Upper lobe of right lung (tissue), 1 donor: ENCODE results near the gene KDM6A. TPM values are rescaled to one million over a fixed set of nuclear protein-coding genes. Genes with fewer than 3 reads are reported as not detected.

ENCODE experiments used
- ATAC-seq: fragments of 200-7000 bp; cut with Tn5 transposase; one replicate; pipeline ENCODE4 v1.9.1; 2020; ENCODE audit warnings: mild to moderate bottlenecking, moderate library complexity
- DNase-seq: peaks from one replicate; pipeline ENCODE4 v3.0.0-alpha.2; 2020
- H3K27ac ChIP-seq: fragments of 200-600 bp; one replicate; pipeline ENCODE4 v1.8.0; 2022
- H3K27me3 ChIP-seq: fragments of 200-600 bp; one replicate; pipeline ENCODE4 v1.8.0; 2022; ENCODE audit warnings: mild to moderate bottlenecking
- H3K36me3 ChIP-seq: fragments of 200-600 bp; one replicate; pipeline ENCODE4 v1.8.0; 2022
- H3K4me1 ChIP-seq: fragments of 200-600 bp; one replicate; pipeline ENCODE4 v1.8.0; 2022
- H3K4me3 ChIP-seq: fragments of 200-600 bp; one replicate; pipeline ENCODE4 v1.8.0; 2022; ENCODE audit warnings: mild to moderate bottlenecking
- H3K9me3 ChIP-seq: fragments of 200-600 bp; one replicate; pipeline ENCODE4 v1.8.0; 2022
- CTCF ChIP-seq: fragments of 200-600 bp; IDR thresholded peaks from one replicate; pipeline ENCODE4 v1.8.0; 2022; ENCODE audit warnings: antibody characterized with exemption
- intact Hi-C: fragments of 100-400 bp; cut with DNase I; formaldehyde crosslinking; loops from one replicate; pipeline ENCODE4 v1.11.0; 2022
- total RNA-seq: library from RNA; stranded (reverse); fragmentation: NEBNext Ultra II Directional; extraction: Animal tissue kit (Norgen Biotek cat#: 25700); gene quantifications from one replicate; pipeline ENCODE4 v1.2.1, GENCODE V29; 2021
- donor health status: DM: no; HTN: yes; CAD: no; lungs with severe emphysema.

KDM6A gene
- total RNA-seq, 1 donor from 2014 or later = 24.7 TPM

GRCh38 chrX:44972132-44972531 lies 99.1 kb downstream of the KDM6A start:
- no peak for ATAC-seq
- Histone ChIP-seq H3K4me1 (no peaks in the 10 kb centered on the region), H3K27ac (no peak overlapping the region), H3K36me3 (no peaks in the 10 kb centered on the region), H3K4me3 (no peak overlapping the region), H3K9me3 (no peaks in the 10 kb centered on the region), H3K27me3 (no peaks in the 10 kb centered on the region)
- TF ChIP-seq CTCF = no peak
- no peak for DNase-seq
- intact Hi-C loops = no loop called here

DNA sequence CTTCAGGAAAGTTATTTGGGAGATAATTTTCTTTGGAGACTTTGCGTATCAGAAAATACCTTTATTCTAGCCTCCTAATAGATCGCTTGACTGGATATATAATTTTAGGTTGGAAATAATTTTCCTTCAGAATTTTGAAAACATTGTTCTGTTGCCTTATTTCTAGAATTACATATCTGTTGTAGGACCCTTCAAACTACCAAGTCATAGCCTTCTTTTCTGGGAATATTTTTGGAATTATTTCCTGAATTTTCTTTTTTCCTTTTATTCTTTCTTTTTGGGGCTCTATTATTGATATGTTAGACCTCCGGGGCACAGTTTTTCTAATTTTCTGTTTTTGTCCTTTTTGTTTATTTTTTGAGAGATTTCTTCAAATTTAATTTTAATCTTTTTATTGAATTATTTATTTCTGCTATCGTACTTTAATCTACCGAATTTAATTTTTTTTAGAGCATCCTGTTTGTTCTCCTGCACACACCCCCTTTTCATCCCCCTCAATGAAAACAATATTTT lies 100.5 kb downstream of the KDM6A start:
- no peaks in the 10 kb centered on the region for H3K4me1 ChIP-seq
- no peaks in the 10 kb centered on the region for H3K9me3 ChIP-seq
- no peaks in the 10 kb centered on the region for H3K36me3 ChIP-seq
- TF ChIP-seq CTCF = no peak
- no peaks in the 10 kb centered on the region for H3K27me3 ChIP-seq
- no peak overlapping the region for H3K27ac ChIP-seq
- intact Hi-C loops = no loop called here
- DNase-seq (no peak), ATAC-seq (no peak)
- H3K4me3 ChIP-seq = no peak overlapping the region

- no peaks in the 10 kb centered on the region for H3K9me3 ChIP-seq
- H3K4me3 ChIP-seq = no peak overlapping the region
- no peaks in the 10 kb centered on the region for H3K4me1 ChIP-seq
- H3K36me3 ChIP-seq = no peaks in the 10 kb centered on the region
- ATAC-seq (no peak), DNase-seq (no peak)
- no peak for TF ChIP-seq CTCF
- intact Hi-C loops = no loop called here
- no peaks in the 10 kb centered on the region for H3K27me3 ChIP-seq
- no peak overlapping the region for H3K27ac ChIP-seq
Measured at GRCh38 chrX:44974451-44974850, 101.5 kb downstream of the KDM6A start.

DNA sequence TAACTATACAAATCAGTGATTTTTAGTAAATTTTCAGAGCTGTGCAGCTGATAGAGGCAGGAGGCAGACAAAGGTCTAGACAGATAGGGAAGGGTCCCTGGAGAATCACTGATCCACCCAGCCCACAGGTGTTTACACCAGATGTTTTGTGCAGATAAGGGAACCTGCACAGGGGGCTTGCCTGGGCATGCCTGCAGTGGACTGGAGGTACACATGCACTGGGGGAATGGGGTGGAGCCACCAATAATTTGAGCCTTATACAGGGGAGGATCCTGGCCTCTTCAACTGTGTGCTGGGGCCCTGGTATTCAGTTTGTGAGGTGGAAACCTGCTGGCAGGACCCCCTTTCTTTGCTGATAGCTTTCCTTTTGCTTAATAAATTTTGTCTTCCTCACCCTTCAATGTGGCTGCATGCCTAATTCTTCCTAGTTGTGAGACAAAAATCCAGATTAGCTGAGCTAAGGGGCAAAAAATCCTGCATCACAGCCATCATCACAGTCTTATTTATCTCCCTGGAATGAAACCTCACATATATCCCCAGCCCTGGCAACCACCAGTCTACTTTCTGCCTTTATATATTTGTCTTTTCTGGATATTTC lies 102.8 kb downstream of the KDM6A start:
- Histone ChIP-seq H3K27ac (no peak overlapping the region), H3K4me3 (no peak overlapping the region), H3K4me1 (no peaks in the 10 kb centered on the region), H3K36me3 (no peaks in the 10 kb centered on the region), H3K27me3 (no peaks in the 10 kb centered on the region), H3K9me3 (no peaks in the 10 kb centered on the region)
- intact Hi-C loops = no loop called here
- no peak for TF ChIP-seq CTCF
- ATAC-seq (no peak), DNase-seq (no peak)

GRCh38 chrX:44978976-44979375 lies 106.0 kb downstream of the KDM6A start:
- DNase-seq = no peak
- Histone ChIP-seq H3K36me3 (no peaks in the 10 kb centered on the region), H3K4me3 (no peak overlapping the region), H3K9me3 (no peaks in the 10 kb centered on the region), H3K4me1 (no peaks in the 10 kb centered on the region), H3K27me3 (no peaks in the 10 kb centered on the region), H3K27ac (no peak overlapping the region)
- no peak for ATAC-seq
- intact Hi-C loops = no loop called here
- no peak for TF ChIP-seq CTCF

GRCh38 chrX:44980403-44980802 lies 107.4 kb downstream of the KDM6A start:
- no peaks in the 10 kb centered on the region for H3K9me3 ChIP-seq
- H3K36me3 ChIP-seq = no peaks in the 10 kb centered on the region
- TF ChIP-seq CTCF = no peak
- ATAC-seq = no peak
- H3K4me3 ChIP-seq = no peak overlapping the region
- no peaks in the 10 kb centered on the region for H3K4me1 ChIP-seq
- intact Hi-C loops = no loop called here
- no peak overlapping the region for H3K27ac ChIP-seq
- no peak for DNase-seq
- H3K27me3 ChIP-seq = no peaks in the 10 kb centered on the region
